Uterine smooth muscle cell (primary cell): ENCODE data around the gene COL4A5. TPM values are rescaled to one million over a fixed set of nuclear protein-coding genes. Genes with fewer than 3 reads are reported as not detected.

Source experiments
- total RNA-seq: library from RNA; depleted of rRNA; stranded (reverse); fragments of >200 nt; gene quantifications from 2 replicates; pipeline ENCODE4 v1.2.3, GENCODE V29; 2014

COL4A5 gene
- total RNA-seq = 46.5 and 57.7 TPM in 2 replicates

DNA sequence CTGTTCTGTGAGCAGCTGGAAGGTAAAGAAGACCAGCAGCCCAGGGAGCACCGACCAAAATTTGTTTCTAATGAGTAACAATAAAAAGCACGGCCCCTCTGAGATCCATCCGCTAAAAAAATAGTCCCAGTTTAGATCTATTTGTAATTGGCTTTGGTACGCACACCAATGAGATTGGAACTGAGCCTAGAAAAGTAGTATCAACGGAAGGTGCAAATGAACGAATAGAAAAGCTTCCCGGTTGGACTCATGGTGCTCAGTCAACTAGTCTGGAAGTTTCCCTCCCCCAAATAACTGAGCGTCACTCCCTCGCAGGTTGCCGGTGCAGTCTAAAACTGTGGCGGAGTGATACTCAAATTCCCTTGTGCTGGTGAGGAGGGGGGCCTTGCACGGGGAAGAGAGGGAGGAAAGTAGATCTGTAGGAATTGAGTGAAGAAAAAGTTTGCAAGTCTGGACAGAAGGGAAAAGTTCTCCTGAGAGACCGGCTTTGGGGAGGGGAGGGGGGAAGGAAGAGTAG lies at the start of gene COL4A5:
TSS of gene COL4A5 (plus strand) at position 413 of the 517 bp plus-strand sequence. CDS start 288 bp downstream, outside the sequence.

DNA sequence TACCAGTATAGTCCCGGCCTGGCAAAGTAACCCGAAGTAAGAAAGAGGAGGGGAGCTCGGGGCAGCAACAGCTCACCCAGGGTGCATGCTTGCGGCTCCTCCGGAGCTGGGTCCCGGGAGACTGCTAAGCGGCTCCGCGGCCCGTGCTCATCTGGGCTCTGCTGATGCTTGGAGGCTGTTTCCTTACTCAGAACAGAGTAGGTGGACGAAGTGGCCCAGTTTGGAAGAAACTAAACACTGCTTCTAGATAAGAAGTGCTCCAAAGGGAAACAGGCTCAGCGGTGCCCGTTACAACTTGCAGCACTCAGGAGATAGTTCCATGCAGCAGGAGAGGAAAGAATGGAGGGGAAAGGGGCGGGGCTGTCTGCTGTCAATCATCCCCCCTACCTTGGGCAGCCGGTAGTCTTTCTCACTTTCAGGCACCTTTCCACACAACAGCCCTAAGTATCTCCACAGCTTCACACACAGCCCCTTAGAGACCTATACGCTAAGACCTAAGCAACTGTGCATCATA lies 1.5 kb upstream of the COL4A5 start, which contains the start of gene COL4A6:
TSS of gene COL4A6 (minus strand) at position 313 of the 514 bp plus-strand sequence. CDS start at position 87, 226 bp downstream.

DNA sequence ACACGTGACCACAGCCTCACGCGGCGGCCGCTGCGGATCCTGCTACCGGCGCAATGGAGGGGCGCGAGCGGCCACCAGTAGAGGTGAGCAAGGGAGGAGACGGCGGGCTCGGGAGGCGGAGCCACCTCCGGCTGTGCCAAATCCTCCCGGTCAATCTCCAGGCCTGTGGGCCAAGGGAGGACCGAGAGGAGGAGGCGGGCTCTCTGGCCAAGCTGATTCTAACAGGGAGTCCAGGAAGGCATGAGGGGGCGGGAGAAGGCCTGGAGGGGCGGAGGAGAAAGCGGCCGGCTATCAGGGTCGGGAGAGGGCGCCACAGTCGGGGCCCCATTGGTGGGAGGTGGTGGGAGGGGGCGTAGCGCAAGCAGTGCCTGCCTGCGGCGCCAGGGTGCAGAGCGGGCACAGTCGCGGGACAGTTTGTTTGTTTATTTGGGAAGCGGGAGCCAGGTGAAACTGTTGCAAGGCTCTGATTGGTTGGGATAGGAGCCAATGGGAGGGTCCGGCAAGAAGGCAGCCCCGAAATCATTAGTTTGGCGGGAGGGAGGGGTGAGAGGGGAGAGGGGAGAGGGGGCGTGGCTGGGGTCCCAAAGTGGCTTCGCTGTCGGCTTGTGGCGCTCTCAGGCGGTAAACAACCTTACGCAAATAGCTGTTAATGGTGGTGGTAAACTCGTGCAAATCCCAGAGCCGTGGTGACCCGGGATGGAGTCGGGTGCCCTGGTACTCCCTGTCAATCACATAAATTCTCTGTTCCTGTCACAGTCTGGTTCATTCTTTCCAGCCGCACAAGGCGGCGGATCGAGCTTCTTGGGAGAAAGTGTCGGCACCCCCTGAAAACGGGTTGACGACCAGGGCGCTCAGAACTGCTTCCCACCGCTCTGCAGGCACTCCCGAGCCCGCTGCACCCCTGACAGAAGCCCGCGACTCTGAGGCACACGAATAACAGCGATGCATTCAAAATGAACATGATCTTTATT lies 297.2 kb downstream of the COL4A5 start, which contains the start of gene IRS4:
TSS of gene IRS4 (minus strand) at position 55 of the 971 bp plus-strand sequence.

Other genes with a start within 250 kb of the COL4A5 start
- 3.8 and 4.1 TPM in 2 replicates for gene COL4A6, start 1.4 kb upstream of the COL4A5 start, total RNA-seq